Stimulated activated CD4-positive, alpha-beta T cell treated with anti-CD3 and anti-CD28 coated beads, Interleukin-4, amount 100 ng/mL, for 24 hours (primary cell): Measurements from ENCODE around the gene FKRP.

Source experiments
- DNase-seq: peaks from one replicate; pipeline ENCODE4 v3.0.0-alpha.2; 2020

Gene FKRP

DNA sequence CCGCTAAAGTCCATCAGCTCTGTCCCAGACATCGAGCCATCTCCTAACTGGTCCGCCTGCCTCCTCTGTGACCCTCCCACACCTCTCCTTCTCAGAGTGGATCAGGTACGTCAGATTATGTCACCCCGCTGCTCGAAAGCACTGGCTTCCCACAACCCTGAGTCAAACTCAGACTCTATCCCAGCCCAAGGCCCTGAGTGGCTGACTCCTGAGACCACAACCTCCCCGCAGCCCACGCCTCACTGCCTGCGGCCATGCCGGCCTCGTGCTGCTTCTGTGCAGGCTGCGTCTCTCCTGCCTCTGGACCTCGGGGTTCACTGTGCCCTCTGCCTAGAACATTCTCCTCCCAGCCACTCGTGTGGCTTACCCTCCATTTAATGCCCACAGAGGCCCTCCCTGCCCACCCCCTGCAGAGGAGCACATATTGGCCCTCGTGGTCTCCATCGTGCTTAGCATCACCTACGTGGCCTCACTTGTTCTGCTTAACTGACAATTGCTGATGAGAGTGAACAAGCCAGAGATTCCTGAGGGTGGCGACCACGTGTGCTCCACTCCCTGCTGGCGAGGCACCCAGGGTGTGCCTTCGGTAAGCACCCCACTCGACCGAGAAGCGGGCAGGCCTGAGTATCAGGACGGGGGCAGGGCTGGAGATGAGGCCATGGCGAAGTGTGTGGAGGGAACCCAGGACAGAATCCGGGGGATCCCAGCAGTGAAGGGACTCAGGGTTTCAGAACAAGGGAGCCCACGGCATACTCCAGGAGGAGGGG lies 13.5 kb upstream of the FKRP start:
- no peak for DNase-seq

DNA sequence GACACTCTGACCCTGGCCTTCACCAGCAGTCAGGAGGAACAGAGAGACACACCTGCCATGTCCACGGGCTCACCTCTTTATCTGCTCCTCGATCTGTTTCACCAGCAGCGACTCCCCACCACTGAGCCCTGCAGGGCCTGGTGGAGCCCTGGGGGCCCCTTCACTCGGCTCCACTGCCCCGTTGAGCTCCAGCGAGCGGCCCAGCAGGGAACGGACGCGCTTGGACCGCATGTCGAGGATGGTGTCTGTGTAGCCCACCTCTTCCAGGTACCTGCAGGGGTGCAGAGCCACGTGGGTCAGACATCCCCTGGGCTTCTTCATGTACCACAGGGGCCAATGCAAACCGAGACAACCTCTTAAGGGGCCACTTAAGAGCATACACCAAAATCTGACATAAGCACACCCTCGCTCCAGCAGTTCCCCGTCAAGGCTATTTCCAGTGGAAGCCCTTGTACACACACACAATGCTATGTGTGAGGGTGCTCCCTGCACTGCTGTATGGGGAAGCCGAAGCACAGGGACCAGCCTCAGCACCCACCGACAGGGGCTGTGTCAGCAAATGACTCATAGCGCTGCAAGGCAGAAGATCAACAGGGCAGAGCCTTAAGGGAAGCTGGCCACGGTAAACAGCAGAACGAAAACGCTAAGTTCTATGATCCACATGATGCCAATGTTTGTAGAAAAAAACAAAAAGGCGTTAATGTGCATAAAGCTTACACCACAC lies 12.7 kb upstream of the FKRP start:
- no peak for DNase-seq

DNA sequence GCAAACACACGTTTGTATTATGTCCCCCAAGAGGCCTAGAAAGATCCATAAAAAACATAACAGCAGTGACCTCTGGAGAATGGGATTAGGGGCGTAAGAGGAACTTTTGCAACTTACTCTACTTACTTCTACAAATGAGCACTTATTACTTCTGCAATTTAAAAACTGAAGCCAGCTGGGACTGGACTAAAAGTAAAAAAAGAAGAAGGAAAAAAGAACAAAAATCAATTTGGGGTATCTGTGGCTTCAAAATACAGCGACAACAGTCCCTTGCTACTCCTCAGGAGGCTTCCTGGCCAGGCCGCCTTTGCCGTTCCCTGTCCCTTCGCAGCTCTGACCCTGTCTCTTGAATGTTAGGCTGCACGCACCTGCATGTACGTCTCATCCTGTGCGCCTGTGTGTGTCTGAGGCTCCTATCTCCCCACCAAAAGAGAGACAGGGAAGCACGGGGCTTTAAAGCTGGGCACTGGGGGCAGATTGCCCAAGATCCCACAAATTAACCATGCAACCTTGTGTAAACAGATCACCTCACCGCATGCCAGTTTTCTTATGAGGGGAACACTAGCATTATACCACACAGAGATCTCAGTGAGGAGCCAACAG lies 12.1 kb upstream of the FKRP start:
- no peak for DNase-seq

GRCh38 chr19:46736531-46737297 lies 9.1 kb upstream of the FKRP start:
- no peak for DNase-seq

DNA sequence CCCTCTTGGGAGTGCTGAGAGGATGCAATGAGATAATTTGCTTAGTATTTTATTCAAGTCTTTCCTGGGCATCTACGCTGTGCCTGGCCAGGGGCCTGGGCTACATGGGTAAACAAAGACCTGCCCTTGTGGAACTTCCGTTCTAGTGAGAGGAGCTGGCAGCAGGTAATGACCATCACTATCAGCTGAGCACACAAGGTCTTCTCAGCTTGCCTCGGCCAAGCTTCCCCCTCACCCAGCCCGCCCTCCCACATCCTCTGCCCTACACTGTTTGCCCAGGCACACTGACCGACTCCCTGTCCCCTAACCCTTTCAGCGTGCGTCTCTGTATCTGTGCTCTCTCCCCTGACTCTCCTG lies 8.6 kb upstream of the FKRP start:
- no peak for DNase-seq

- no peak for DNase-seq
Observed at GRCh38 chr19:46737761-46738171, 8.1 kb upstream of the FKRP start.

DNA sequence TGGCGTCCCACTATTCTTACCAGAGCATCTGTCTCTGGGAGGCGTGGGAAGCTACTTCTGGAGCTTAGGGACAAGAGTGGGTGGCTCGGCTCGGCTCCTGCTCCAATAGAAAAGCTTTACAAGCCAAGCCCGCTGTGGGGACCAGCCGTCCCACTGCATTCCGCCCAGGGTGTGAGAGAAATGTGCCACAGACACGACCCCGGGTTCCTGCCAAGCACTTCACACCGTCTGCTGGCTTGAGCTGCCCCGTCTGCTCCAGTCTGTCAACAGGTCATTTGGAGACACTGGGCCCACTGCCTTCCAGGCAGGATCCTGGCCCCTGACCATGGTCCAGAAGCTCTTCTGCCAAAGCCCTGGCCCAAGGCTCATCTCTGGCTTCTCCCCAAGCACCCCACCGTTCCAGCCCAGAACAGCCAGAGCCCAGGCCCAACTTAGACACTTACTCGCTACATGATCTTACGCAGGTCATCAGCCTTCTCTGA lies 6.5 kb upstream of the FKRP start:
- DNase-seq, result no peak

DNA sequence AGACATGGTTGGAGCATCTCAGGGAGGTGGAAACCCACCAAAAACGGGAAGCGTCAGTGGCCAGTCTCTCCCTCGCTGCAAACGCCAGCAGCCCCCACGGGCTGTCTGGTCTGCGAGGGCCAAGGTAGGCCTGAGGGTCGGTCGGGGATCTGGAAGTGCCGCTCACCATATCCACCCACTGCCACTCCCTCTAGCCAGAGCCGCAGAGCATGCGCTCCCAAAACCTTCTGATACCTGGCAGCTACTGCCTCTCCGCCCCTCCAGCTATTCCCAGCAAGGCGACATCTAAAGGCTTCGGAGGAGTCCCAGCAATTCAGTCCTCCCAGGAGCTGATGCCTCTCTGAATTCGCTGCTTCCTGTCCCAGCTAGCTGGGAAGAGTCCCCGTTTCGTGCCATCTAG lies 4.4 kb upstream of the FKRP start:
- DNase-seq, result no peak

GRCh38 chr19:46742926-46743480 lies 2.9 kb upstream of the FKRP start:
- no peak for DNase-seq

DNA sequence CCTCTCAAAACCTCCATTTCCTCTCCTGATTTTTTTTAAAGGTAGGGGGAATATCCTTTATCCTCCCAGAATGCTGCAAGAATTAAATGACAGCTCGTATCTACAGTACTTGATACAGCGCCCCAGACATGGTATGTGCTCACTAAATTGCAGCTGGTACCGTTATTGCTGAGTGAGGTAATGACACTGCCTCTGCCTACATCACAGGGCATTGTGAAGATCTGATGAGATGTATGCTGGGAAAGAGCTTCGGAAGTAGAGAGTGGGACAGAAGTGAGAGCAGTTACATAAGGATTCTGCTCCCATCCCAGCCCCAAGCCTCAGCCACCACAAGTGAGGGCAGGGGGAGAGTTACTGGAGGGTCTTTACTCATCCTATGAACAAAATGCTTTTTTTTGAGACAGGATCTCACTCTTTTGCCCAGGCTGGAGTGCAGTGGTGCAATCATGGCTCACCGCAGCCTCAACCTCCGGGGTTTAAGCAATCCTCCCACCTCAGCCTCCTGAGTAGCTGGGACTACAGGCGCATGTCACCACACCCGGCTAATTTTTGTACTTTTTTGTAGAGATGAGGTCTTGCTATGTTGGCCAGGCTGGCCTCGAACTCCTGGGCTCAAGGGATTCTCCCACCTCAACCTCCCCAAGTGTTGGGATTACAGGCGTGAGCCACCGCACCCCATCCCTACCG lies 1.7 kb upstream of the FKRP start:
- DNase-seq, result no peak

- DNase-seq, result no peak
Observed at GRCh38 chr19:46745030-46745429, 827 bp upstream of the FKRP start.

- peak; percentile 49 for DNase-seq
Observed at GRCh38 chr19:46746281-46747057, 612 bp downstream of the FKRP start, which contains the start of gene STRN4. Gene STRN4, minus strand, starts transcription at chr19:46746450. Its CDS starts 20 bp downstream, at chr19:46746430.

- peak; percentile 84 for DNase-seq
Observed at GRCh38 chr19:46748325-46749109, 2.7 kb downstream of the FKRP start.

GRCh38 chr19:46753420-46754155 lies 7.7 kb downstream of the FKRP start:
- DNase-seq, result peak; percentile 78

GRCh38 chr19:46755077-46755852 lies 9.4 kb downstream of the FKRP start:
- no peak for DNase-seq

DNA sequence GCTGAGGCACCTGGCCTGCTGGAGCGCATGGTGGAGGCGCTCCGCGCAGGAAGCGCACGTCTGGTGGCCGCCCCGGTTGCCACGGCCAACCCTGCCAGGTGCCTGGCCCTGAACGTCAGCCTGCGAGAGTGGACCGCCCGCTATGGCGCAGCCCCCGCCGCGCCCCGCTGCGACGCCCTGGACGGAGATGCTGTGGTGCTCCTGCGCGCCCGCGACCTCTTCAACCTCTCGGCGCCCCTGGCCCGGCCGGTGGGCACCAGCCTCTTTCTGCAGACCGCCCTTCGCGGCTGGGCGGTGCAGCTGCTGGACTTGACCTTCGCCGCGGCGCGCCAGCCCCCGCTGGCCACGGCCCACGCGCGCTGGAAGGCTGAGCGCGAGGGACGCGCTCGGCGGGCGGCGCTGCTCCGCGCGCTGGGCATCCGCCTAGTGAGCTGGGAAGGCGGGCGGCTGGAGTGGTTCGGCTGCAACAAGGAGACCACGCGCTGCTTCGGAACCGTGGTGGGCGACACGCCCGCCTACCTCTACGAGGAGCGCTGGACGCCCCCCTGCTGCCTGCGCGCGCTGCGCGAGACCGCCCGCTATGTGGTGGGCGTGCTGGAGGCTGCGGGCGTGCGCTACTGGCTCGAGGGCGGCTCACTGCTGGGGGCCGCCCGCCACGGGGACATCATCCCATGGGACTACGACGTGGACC lies 10.1 kb downstream of the FKRP start:
- DNase-seq, result no peak

GRCh38 chr19:46756544-46756888 lies 10.7 kb downstream of the FKRP start:
- no peak for DNase-seq

- DNase-seq, result no peak
Observed at GRCh38 chr19:46759206-46759605, 13.3 kb downstream of the FKRP start.
